MG63 (cell line): ENCODE measurements around the gene FPGT. TPM values are rescaled to one million over a fixed set of nuclear protein-coding genes. Genes with fewer than 3 reads are reported as not detected.
A peak's percentile ranks its signal among the peaks of the same experiment; 100 is the strongest.
"Not testable (repeated sequence)": the region's sequence is repeated elsewhere in the genome, so short reads cannot be mapped to it uniquely, and the experiment has no call there.

ENCODE experiments used
- DNase-seq: peaks from one replicate; pipeline ENCODE4 v3.0.0-alpha.2; 2020
- H3K27me3 ChIP-seq: fragments of 250-450 bp; sonication (Bioruptor Pico); 2 replicates; pipeline ENCODE4 v1.5.1; 2020; ENCODE audit warnings: mild to moderate bottlenecking, moderate library complexity
- H3K36me3 ChIP-seq: fragments of 250-450 bp; sonication (Bioruptor Pico); 2 replicates; pipeline ENCODE4 v1.5.1; 2020; ENCODE audit warnings: mild to moderate bottlenecking, moderate library complexity
- H3K4me3 ChIP-seq: fragments of 250-450 bp; sonication (Bioruptor Pico); 2 replicates; pipeline ENCODE4 v1.5.1; 2020; ENCODE audit warnings: mild to moderate bottlenecking, moderate library complexity
- H3K9me3 ChIP-seq: fragments of 250-450 bp; sonication (Bioruptor Pico); 2 replicates; pipeline ENCODE4 v1.5.1; 2020; ENCODE audit warnings: mild to moderate bottlenecking, moderate library complexity
- total RNA-seq: library from RNA; depleted of rRNA; stranded (reverse); fragments of >200 nt; shearing (Covaris generic); gene quantifications from 2 replicates; pipeline ENCODE4 v1.2.3, GENCODE V29; 2014; ENCODE audit warnings: low replicate concordance; rRNA removed

FPGT gene
- 14.2 and 43.9 TPM in 2 replicates for total RNA-seq

- Histone ChIP-seq H3K36me3 (peaks cover 7% of the 10 kb centered on the region), H3K27me3 (no peaks in the 10 kb centered on the region), H3K9me3 (no peaks in the 10 kb centered on the region), H3K4me3 (peak within 1 kb of the TSS; percentile 87)
- DNase-seq = peak; percentile 86
Measured at GRCh38 chr1:74197657-74198552, at the start of gene FPGT, which contains the start of gene LRRIQ3. Gene FPGT (plus strand): TSS chr1:74198242. CDS start chr1:74198279, 37 bp downstream. Gene LRRIQ3 (minus strand): TSS chr1:74198176. CDS start chr1:74183684, 14,492 bp downstream.

GRCh38 chr1:74160046-74160445 is 38.0 kb upstream of the FPGT start:
- Histone ChIP-seq H3K27me3 (no peaks in the 10 kb centered on the region), H3K4me3 (no peak overlapping the region), H3K36me3 (no peaks in the 10 kb centered on the region), H3K9me3 (no peaks in the 10 kb centered on the region)
- no peak for DNase-seq

- Histone ChIP-seq H3K4me3 (no peak overlapping the region), H3K36me3 (no peaks in the 10 kb centered on the region), H3K9me3 (no peaks in the 10 kb centered on the region), H3K27me3 (no peaks in the 10 kb centered on the region; the same call in 1 of the 2 replicates)
- no peak for DNase-seq
Measured at GRCh38 chr1:74161497-74161896, 36.5 kb upstream of the FPGT start.

- Histone ChIP-seq H3K4me3 (no peak overlapping the region), H3K27me3 (no peaks in the 10 kb centered on the region; the same call in 1 of the 2 replicates), H3K9me3 (no peaks in the 10 kb centered on the region), H3K36me3 (no peaks in the 10 kb centered on the region)
- DNase-seq = no peak
Measured at GRCh38 chr1:74162333-74162732, 35.7 kb upstream of the FPGT start.

GRCh38 chr1:74174423-74174822 is 23.6 kb upstream of the FPGT start:
- not testable (repeated sequence) for DNase-seq, H3K9me3 ChIP-seq, H3K4me3 ChIP-seq, H3K27me3 ChIP-seq, H3K36me3 ChIP-seq

GRCh38 chr1:74180490-74180889 is 17.6 kb upstream of the FPGT start:
- no peak overlapping the region for H3K4me3 ChIP-seq
- H3K36me3 ChIP-seq = no peaks in the 10 kb centered on the region
- DNase-seq = no peak
- H3K27me3 ChIP-seq = no peaks in the 10 kb centered on the region
- H3K9me3 ChIP-seq = no peaks in the 10 kb centered on the region

GRCh38 chr1:74193908-74194307 is 4.1 kb upstream of the FPGT start:
- DNase-seq = peak; percentile 32
- H3K9me3 ChIP-seq = no peaks in the 10 kb centered on the region
- H3K36me3 ChIP-seq = no peaks in the 10 kb centered on the region
- H3K4me3 ChIP-seq = no peak overlapping the region
- no peaks in the 10 kb centered on the region for H3K27me3 ChIP-seq

GRCh38 chr1:74195339-74195738 is 2.7 kb upstream of the FPGT start:
- Histone ChIP-seq H3K9me3 (no peaks in the 10 kb centered on the region), H3K27me3 (no peaks in the 10 kb centered on the region), H3K36me3 (peaks cover 3% of the 10 kb centered on the region; the same call in 1 of the 2 replicates), H3K4me3 (no peak overlapping the region)
- DNase-seq = no peak

- Histone ChIP-seq H3K27me3 (no peaks in the 10 kb centered on the region), H3K9me3 (no peaks in the 10 kb centered on the region), H3K36me3 (peaks cover 7% of the 10 kb centered on the region), H3K4me3 (peak overlapping the region; percentile 87)
- no peak for DNase-seq
Measured at GRCh38 chr1:74197255-74197654, 787 bp upstream of the FPGT start.

GRCh38 chr1:74199504-74199903 is 1.5 kb downstream of the FPGT start:
- H3K9me3 ChIP-seq = no peaks in the 10 kb centered on the region
- H3K36me3 ChIP-seq = peaks cover 7% of the 10 kb centered on the region
- H3K27me3 ChIP-seq = no peaks in the 10 kb centered on the region
- H3K4me3 ChIP-seq = no peak overlapping the region
- no peak for DNase-seq

GRCh38 chr1:74205266-74205665 is 7.2 kb downstream of the FPGT start:
- DNase-seq = no peak

GRCh38 chr1:74215229-74215628 is 17.2 kb downstream of the FPGT start:
- no peak for DNase-seq
- Histone ChIP-seq H3K9me3 (no peaks in the 10 kb centered on the region), H3K36me3 (no peaks in the 10 kb centered on the region), H3K27me3 (0 out of 2 replicates have a peak, but pooled peaks cover 2% of the 10 kb centered on the region), H3K4me3 (no peak overlapping the region)

More at GRCh38 chr1:74205266-74205665, 7.2 kb downstream of the FPGT start:
- Histone ChIP-seq H3K4me3 (no peak overlapping the region), H3K27me3 (no peaks in the 10 kb centered on the region), H3K9me3 (no peaks in the 10 kb centered on the region), H3K36me3 (peaks cover 4% of the 10 kb centered on the region)

- Histone ChIP-seq H3K36me3 (no peaks in the 10 kb centered on the region), H3K27me3 (no peaks in the 10 kb centered on the region), H3K4me3 (no peak overlapping the region), H3K9me3 (no peaks in the 10 kb centered on the region)
- no peak for DNase-seq
Measured at GRCh38 chr1:74222701-74223100, 24.7 kb downstream of the FPGT start.

- Histone ChIP-seq H3K27me3 (no peaks in the 10 kb centered on the region), H3K9me3 (no peaks in the 10 kb centered on the region), H3K4me3 (no peak overlapping the region), H3K36me3 (no peaks in the 10 kb centered on the region)
- DNase-seq = no peak
Measured at GRCh38 chr1:74223453-74223852, 25.4 kb downstream of the FPGT start.

- Histone ChIP-seq H3K4me3 (no peak within 1 kb of the TSS), H3K9me3 (no peaks in the 10 kb centered on the region), H3K36me3 (no peaks in the 10 kb centered on the region), H3K27me3 (peaks cover 2% of the 10 kb centered on the region; the same call in 1 of the 2 replicates)
- no peak for DNase-seq
Measured at GRCh38 chr1:74235153-74235552, 37.1 kb downstream of the FPGT start, which contains the start of gene TNNI3K. Gene TNNI3K (plus strand): TSS chr1:74235387. CDS start chr1:74235452, 65 bp downstream.

GRCh38 chr1:74236440-74236839 is 38.4 kb downstream of the FPGT start:
- no peaks in the 10 kb centered on the region for H3K9me3 ChIP-seq
- H3K4me3 ChIP-seq = no peak overlapping the region

GRCh38 chr1:74237035-74237434 is 39.0 kb downstream of the FPGT start:
- peaks cover 2% of the 10 kb centered on the region; the same call in 1 of the 2 replicates for H3K27me3 ChIP-seq
- DNase-seq = no peak
- H3K9me3 ChIP-seq = no peaks in the 10 kb centered on the region
- no peak overlapping the region for H3K4me3 ChIP-seq
- no peaks in the 10 kb centered on the region for H3K36me3 ChIP-seq

More at GRCh38 chr1:74236440-74236839, 38.4 kb downstream of the FPGT start:
- DNase-seq = no peak
- Histone ChIP-seq H3K36me3 (no peaks in the 10 kb centered on the region), H3K27me3 (peaks cover 2% of the 10 kb centered on the region; the same call in 1 of the 2 replicates)
